GM21619 (cell line): ENCODE measurements around the gene NOTCH1.
A peak's percentile ranks its signal among the peaks of the same experiment; 100 is the strongest.
"Not testable (repeated sequence)": the region's sequence is repeated elsewhere in the genome, so short reads cannot be mapped to it uniquely, and the experiment has no call there.

Experiments
- ATAC-seq: cut with Tn5 transposase; IDR thresholded peaks from one replicate; pipeline ENCODE4 v1.9.1; 2021; ENCODE audit not compliant: unreplicated experiment

Gene NOTCH1

DNA sequence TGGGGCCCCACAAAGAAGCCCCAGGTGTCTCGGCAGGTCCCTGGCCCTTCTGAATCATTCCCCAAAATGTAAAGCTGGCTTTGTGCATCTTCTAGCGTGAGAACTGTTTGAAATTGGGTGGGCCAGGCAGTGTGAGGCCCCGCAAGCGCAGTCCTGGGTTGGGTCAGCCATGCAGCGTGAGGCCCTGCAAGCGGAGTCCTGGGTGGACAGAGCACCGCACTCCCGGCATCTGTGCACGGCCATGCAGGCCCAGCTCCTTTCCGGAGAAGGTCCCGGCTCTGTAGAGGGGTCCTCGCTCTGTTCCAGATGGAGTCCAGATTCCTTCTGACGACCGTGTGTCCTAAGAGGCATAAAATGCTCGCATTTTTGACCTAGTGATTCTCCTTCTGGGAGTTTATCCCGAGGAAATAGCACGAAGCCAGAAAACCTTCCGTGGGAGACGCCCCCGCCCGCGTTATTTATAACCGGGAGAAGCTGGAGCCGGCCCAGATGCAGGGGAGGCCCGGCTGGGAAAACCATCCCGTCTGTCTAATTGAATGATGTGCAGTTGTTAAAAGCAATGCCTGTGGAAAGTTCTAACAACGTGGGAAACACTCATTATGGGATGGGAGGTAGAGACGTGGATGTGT lies 19.4 kb upstream of the NOTCH1 start:
- no peak for ATAC-seq

- peak; percentile 75 for ATAC-seq
These were observed 18.6 kb upstream of the NOTCH1 start for GRCh38 chr9:136564379-136564988.

- ATAC-seq, result no peak
These were observed 17.9 kb upstream of the NOTCH1 start for GRCh38 chr9:136563646-136564325.

DNA sequence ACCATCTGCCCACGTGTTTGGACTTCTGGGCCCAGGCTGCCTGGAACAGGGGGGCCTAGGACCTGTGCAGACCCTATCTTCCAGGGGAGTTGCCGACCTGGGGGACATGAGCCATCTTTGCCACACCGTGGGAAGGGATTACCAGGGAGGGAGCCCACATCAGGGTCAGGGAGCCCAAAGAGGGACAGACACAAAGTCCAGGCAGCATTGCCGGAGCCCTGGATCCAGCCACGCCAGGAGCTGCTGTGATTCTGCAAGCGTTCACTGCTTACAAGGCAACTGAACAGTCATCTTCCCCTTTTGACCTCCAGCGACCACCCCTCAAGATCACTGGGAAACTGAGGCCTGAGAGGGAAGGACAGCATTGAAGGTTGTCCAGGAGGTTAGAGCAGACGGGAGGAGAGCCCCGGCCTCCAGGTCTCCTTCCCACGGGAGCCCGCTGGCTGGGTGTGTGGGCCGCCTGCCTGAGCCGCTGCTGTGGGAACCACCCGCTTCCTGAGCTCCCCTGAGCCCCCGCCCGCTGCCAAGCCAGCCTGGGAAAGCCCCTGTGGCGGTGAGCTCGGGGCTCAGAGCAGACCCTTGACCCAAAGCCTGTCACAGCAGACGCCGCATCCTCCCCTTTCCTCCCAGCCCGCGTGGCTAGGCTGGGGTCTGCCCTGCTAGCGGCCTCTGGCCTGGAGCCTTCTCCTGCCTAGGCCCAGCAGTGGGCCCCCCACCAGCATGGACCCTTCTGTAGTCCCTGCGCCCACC lies 17.1 kb upstream of the NOTCH1 start:
- no peak for ATAC-seq

DNA sequence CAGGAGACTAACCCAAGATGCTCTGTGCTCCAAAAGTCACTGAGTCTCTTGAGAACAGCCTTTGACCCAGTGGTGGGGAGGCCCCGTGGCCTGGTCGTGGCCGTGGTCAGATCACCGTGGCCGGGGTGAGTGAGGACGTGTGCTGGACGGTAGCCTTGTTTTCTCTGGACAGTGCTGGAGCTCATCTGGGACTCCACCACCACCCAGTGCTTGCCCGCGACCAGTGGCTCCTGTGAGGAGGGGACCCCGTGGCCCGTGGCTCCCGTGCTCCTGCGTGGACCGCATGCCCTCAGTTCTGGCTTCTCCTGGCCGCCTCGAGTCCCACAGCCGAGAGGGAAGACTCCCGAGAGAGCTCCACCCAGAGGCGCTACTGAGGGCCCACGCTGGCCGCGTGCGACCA lies 15.9 kb upstream of the NOTCH1 start:
- ATAC-seq, result no peak

GRCh38 chr9:136560586-136560985 lies 14.7 kb upstream of the NOTCH1 start:
- ATAC-seq, result no peak

- not testable (repeated sequence) for ATAC-seq
These were observed 13.5 kb upstream of the NOTCH1 start for GRCh38 chr9:136559371-136559770.

- ATAC-seq, result not testable (repeated sequence)
These were observed 13.0 kb upstream of the NOTCH1 start for GRCh38 chr9:136558846-136559245.

GRCh38 chr9:136558373-136558772 lies 12.5 kb upstream of the NOTCH1 start:
- ATAC-seq, result no peak

- no peak for ATAC-seq
These were observed 11.2 kb upstream of the NOTCH1 start for GRCh38 chr9:136557036-136557435.

- no peak for ATAC-seq
These were observed 10.3 kb upstream of the NOTCH1 start for GRCh38 chr9:136556166-136556565.

DNA sequence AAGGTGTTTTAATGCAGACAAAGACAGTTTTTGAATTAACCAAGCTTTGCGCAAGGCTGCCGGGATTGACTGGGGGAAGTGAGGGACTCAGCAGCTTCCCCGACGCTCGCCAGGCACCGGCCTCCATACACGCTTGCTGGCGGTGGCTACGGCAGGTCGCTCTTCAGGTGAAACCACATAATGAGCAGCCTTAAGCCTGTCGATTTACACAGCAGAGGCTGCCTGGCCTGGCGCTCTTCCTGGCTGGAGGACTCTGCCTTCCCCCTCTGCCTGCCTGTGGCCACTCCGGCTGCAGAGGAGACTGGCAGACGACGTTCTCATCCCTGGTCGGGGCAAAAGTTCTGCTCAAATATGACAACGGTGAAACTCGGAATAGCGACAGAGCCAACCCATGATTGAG lies 9.0 kb upstream of the NOTCH1 start:
- no peak for ATAC-seq

DNA sequence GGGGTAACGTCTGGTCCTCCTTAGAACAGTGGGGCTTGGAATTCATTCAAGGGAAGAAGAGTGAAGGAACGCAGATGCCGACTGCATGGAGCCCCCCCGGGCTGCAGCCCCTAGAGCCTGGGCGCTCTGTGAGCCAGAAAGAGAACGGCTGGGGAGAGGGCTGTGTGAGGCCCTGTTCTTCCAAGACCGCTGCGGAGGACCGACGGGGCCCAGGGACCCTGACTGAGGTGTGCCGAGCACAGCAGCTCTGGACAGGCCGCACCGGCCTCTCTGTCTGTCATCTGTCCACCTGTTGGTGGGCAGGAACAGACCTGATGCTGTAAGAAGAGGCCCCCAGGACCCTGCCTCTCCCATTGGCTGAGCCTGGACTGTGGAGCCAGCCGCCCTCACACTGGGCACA lies 7.7 kb upstream of the NOTCH1 start:
- no peak for ATAC-seq

- ATAC-seq, result no peak
These were observed 6.4 kb upstream of the NOTCH1 start for GRCh38 chr9:136552117-136552703.

DNA sequence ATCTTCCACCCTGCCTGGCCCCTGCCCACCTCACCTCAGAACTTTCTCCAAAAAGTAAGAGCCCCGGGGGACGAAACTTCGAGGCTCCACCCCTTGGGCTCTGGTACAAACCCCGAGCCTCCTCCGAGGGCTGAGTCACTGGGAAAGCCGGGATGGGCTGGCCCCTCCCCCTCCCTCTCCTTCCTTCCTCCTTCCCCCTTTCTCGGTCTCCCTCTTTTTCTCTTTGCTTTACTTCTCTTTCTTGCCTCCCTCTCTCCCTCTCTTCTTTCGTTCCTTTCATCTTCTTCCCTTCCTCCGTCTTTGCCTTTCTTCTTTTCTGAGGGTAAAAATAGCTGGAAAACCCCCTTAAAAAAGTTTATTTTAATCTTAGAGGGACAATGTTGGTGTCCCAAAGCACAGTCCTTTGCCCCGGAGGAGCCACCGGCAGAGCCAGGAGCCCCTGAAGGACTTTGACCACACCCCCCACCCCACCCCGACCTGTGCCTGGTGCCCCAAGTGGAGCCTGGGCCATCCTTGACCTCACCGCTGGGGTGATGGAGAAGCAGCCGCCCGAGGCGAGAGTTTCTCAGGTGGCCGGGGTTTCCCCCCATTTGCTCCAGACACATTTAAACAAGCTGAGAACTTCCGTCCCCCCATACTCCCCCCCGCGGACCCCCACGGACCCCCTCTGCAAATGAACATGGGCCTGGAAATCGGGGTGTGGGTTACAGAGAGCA lies 5.7 kb upstream of the NOTCH1 start:
- ATAC-seq, result no peak

DNA sequence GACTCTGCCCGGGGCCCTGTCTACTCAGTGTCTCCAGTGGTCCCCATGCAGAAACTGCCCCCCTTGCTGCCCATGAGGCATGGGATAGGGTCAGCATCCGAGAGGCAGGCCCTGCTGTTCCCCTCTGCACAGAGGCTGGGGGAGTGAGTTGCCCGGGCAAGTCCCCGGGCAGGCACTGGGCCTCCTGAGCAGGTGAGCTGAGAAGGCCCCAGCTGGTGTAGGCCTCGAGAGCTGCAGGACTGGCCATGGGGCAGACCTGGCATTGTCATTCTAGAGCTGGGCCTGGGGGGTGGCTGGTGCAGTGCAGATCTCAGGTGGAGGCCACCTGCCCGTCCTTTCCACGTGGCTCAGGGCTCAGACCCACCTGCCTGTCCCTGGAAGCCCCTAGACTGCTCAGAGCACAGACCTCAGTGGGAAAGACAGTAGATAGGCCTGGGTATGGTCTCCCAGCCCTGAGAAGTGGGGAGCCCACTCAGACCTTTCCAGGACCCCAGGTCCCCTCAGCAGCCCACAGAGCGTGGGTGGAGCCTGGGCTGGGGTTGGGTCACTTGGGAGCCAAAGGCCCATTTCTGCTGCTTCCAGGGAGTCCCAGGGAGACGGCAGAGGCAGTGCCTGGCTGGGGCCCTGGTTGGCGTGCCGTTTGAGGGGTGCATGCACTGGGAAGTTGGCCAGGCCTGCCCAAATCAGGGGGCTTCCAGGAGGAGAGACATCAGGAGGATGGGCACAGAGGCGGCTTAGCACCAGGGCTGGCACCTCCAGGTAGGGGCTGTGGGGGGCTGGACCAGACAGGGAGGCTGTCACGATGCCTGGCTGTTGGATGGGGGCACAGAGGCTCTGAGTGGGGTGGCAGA lies 4.8 kb upstream of the NOTCH1 start:
- ATAC-seq, result no peak

DNA sequence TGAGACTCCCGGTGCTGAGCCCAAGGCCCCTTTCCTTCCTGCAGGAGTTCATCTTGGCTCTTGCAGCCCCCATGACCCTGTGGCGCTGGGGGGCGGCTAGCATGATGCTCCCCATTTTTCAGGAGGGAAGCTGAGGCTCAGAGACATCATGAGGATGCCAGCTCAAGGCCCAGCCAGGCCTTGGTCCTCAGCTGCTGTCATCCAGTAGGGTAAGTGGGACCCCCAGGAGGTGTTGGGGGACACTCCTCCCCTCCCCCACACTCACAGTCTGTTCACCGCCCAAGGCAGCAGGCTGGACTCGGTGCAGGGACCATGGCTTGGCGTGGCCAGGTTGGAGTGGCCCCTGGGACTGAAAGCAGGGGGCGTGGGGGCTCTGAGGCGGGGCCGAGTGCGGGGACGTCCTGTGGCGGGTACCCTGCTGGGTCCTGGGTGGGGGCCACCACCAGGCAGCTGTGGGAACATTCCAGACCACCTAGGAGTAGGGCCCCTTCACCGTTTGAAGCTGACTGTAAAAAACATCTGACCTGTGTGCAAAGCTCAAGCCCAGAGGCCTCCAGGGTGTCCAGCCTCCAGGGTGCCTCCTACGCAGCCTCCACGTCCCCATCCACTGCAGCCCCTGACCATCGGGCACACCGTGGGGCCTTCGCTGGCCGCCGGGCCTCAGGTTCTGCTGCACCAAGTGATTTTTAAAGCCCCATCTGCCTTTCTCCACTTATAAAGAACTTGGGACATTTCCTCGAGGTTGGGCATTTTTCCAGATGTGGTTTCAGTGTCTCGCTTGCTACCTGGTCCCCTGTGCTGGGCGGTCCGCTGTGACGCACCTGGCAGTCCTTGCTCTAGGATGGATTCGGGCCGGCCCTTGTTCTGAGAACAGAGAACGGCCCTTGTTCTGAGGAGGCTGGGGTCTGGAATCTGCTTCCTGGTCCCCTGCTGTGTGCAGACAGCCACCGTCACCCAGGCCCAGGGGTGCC lies 3.4 kb upstream of the NOTCH1 start:
- no peak for ATAC-seq

GRCh38 chr9:136547508-136548215 lies 1.8 kb upstream of the NOTCH1 start:
- no peak for ATAC-seq
